Fibroblast of pulmonary artery (primary cell): ENCODE data around the gene NRG2.

Experiments
- DNase-seq: peaks from one replicate; pipeline ENCODE4 v3.0.0-alpha.2; 2010; ENCODE audit warnings: low read depth
- H3K4me3 ChIP-seq: replicated peaks from 2 replicates; pipeline ENCODE4 v1.5.1; 2011; ENCODE audit warnings: low read depth, mild to moderate bottlenecking, control low read depth, low read length, moderate library complexity
- TF ChIP-seq, protein P1 (sequence below): IDR thresholded peaks from 2 replicates; pipeline ENCODE4 v1.5.1; 2011; ENCODE audit warnings: mild to moderate bottlenecking, control low read depth, low read length, inconsistent platforms; ENCODE audit errors: missing control alignments

NRG2 gene

DNA sequence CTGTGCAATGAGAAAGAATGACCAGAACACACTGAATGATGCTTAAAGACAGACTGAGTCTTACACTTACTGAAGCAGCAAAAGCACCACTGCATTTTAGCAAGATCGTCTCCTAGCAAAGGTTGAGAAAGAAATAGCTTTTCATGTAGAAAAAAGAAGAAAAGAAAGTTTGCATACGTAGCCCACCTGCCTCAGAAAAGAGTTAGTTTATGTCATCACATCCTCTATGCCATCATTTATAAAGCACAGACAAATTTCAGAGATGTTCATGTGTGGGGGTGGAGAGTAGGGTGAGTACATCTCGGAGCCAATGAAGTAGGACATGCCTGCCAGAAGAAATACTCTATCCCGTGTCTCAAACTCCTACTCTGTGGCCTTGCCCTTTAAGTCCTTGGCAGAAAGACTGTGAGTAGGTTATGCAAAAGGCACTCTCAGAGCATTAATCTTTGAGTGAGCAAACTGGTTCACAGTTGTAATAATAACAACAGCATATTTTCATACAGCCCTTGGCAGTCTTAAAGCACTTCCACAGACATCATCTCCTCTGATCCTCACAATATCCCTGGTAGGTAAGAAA is 22.4 kb downstream of the NRG2 start:
- TF ChIP-seq, protein P1, sequence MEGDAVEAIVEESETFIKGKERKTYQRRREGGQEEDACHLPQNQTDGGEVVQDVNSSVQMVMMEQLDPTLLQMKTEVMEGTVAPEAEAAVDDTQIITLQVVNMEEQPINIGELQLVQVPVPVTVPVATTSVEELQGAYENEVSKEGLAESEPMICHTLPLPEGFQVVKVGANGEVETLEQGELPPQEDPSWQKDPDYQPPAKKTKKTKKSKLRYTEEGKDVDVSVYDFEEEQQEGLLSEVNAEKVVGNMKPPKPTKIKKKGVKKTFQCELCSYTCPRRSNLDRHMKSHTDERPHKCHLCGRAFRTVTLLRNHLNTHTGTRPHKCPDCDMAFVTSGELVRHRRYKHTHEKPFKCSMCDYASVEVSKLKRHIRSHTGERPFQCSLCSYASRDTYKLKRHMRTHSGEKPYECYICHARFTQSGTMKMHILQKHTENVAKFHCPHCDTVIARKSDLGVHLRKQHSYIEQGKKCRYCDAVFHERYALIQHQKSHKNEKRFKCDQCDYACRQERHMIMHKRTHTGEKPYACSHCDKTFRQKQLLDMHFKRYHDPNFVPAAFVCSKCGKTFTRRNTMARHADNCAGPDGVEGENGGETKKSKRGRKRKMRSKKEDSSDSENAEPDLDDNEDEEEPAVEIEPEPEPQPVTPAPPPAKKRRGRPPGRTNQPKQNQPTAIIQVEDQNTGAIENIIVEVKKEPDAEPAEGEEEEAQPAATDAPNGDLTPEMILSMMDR, result no peak
- H3K4me3 ChIP-seq, result no peak overlapping the region
- DNase-seq, result no peak

DNA sequence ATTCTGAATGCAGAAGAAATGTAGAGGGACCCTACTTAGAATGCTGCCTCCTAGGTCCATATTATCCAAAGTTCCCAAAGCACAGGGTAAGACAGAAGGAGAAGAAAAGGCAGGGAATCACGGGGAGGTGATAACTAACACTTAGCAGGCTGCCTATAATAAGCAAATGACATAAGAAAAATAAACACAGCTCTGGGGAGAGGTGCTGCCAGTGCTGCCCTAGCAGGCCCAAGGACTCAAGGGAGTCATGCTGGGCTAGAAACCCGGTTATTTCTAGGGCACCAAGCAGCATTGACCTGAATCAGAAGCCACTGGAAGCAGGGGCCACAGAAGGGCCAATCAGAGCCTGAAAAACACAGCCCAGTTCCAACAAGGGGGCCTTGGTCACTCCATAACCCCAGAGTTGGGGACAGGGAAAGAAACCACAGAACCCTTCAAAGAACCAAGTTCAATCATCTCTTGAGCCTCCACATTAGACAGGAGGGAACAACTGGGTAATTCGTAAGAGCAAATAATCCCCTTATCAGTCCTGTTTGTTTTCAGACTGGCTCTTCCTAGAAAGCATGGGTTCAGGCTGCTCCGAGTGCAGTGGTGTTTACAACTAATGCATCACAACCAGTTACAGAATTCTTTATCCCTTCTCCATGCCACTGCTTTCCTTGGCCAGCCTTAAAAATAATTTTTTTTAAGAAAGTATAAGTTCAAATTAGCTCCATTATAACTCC is 24.0 kb downstream of the NRG2 start:
- TF ChIP-seq, protein P1, result no peak
- DNase-seq, result no peak

DNA sequence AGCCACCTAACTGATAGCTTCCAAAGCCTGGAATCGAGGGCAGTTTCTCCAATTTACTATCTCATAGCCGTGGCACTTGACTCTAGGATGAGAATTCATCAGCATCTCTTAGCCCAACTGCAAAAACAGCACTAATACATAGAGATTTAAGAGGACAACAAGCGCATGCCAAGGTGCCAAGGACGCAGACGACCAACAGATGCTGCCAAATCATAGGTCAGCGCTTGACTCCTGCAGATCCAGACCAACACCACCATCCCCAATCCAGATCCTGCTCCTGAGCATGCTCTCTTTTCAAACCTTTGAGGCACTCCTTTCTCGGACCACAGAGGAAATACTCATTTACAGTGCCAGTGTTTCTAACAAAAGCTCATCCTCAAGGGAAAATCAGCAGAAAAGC is 24.6 kb downstream of the NRG2 start:
- TF ChIP-seq, protein P1, result no peak
- no peak overlapping the region for H3K4me3 ChIP-seq
- no peak for DNase-seq

More for the DNA sequence above, 24.0 kb downstream of the NRG2 start:
- no peak overlapping the region for H3K4me3 ChIP-seq

DNA sequence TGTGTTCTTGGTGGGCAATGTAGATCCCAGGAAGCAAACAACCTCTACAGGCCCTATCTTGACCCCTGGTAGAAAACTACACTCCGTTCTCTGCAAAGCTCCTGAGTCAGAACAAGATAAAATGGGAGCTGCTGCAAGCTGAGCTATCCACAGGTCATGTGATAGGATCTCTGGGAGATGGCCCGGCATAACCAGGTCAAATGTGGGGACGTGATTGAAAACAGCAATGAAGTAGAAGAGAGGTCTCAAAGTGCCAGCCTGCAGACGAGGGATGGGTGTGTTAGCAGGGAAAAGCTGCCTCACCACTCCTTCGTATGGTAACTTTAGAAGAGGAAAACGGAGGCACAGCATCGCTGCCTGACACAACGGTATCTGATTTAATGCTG is 25.0 kb downstream of the NRG2 start:
- no peak overlapping the region for H3K4me3 ChIP-seq
- no peak for DNase-seq
- TF ChIP-seq, protein P1, result no peak

DNA sequence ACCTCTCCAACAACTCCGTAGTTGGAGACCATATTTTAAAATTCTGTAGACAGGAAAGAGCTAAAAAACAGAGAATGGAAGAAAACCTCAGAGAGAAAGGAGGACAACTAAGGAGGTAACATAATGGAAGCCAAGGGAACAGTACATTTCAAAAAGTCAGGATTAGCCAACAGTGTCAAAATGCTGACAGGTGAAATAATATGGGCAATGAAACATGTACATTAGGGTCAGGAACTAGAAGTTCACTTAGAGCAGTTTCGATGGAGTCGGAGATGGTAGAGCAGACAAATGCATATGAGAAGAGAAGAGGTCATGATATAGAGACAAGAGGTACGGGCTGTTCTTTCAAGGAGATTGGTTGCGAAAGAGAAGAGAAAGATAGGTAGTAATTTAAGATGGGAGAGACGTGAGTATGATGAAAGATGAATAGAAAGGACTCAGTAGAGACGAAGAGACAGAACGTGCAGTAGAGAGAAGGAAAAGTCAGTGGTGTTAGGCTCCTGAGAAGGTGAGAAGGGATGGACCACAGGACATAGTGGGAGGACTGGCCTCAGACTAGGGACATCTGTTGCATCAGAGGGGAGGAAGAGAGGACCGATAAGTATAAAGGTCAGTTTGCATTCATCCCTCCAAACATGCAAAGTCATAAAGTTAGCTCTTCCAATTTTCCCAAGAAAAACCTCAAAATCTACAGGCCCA is 25.6 kb downstream of the NRG2 start:
- TF ChIP-seq, protein P1, result no peak
- no peak for DNase-seq
- H3K4me3 ChIP-seq, result no peak overlapping the region

DNA sequence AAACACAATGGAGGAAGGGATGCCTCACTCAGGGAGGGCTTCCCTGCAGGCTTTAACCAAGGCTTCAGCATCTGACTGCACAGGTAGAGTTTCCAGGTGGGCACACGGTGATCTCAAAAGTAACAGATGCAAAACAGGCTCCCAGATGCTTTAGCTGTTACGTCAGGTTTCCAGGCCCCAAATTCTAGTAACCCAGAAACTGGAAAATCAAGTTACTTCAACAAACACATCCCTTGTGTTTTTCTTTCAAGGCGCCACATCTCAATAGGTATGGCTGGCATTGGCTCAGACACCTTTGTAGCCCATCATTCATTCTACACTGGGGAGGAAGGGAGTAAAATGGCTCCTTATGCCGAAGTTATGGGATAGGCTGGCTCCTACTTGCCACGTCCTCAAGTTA is 27.4 kb downstream of the NRG2 start:
- H3K4me3 ChIP-seq, result no peak overlapping the region
- TF ChIP-seq, protein P1, result no peak
- no peak for DNase-seq
